Activated naive CD8-positive, alpha-beta T cell treated with anti-CD3 and anti-CD28 coated beads for 36 hours (primary cell): Measurements from ENCODE around the gene CCDC91. TPM values are rescaled to one million over a fixed set of nuclear protein-coding genes. Genes with fewer than 3 reads are reported as not detected.

ENCODE experiments used
- DNase-seq: peaks from one replicate; pipeline ENCODE4 v3.0.0; 2021
- H3K27ac Mint-ChIP-seq: one replicate; pipeline ENCODE4 v1.8.0; 2022; ENCODE audit warnings: mild to moderate bottlenecking, moderate library complexity, mixed read lengths
- H3K27me3 Mint-ChIP-seq: one replicate; pipeline ENCODE4 v1.8.0; 2022; ENCODE audit warnings: mild to moderate bottlenecking, mixed read lengths
- H3K36me3 Mint-ChIP-seq: one replicate; pipeline ENCODE4 v1.8.0; 2021; ENCODE audit warnings: mild to moderate bottlenecking, mixed read lengths
- H3K4me1 Mint-ChIP-seq: one replicate; pipeline ENCODE4 v1.8.0; 2021; ENCODE audit warnings: mixed read lengths
- H3K4me3 Mint-ChIP-seq: one replicate; pipeline ENCODE4 v1.8.0; 2022; ENCODE audit warnings: mild to moderate bottlenecking, moderate library complexity, mixed read lengths
- H3K9me3 Mint-ChIP-seq: one replicate; pipeline ENCODE4 v1.8.0; 2022; ENCODE audit warnings: mixed read lengths
- total RNA-seq, 2 experiments: library from RNA; stranded (reverse); gene quantifications; one replicate each; pipeline ENCODE4 v1.2.3, GENCODE V29; 2021

Gene CCDC91
- 10 to 100 TPM; 18.7 to 24.1 TPM for total RNA-seq

- DNase-seq, result peak; percentile 88
- no peaks in the 10 kb centered on the region for H3K27me3 Mint-ChIP-seq
- peaks cover 58% of the 10 kb centered on the region for H3K4me1 Mint-ChIP-seq
- peak within 1 kb of the TSS; percentile 94 for H3K4me3 Mint-ChIP-seq
- H3K27ac Mint-ChIP-seq, result peak within 1 kb of the TSS; percentile 98
- peaks cover 50% of the 10 kb centered on the region for H3K36me3 Mint-ChIP-seq
- H3K9me3 Mint-ChIP-seq, result peaks cover 17% of the 10 kb centered on the region
Observed at GRCh38 chr12:28190321-28191050, at the start of gene CCDC91. CCDC91 (plus strand) TSS chr12:28190456; CDS start chr12:28257216, 66,760 bp downstream.

- H3K4me1 Mint-ChIP-seq, result no peaks in the 10 kb centered on the region
- peaks cover 3% of the 10 kb centered on the region for H3K27me3 Mint-ChIP-seq
- no peaks in the 10 kb centered on the region for H3K9me3 Mint-ChIP-seq
- H3K36me3 Mint-ChIP-seq, result no peaks in the 10 kb centered on the region
- H3K27ac Mint-ChIP-seq, result no peak overlapping the region
- DNase-seq, result no peak
- H3K4me3 Mint-ChIP-seq, result no peak overlapping the region
Observed at GRCh38 chr12:28144059-28144458, 46.2 kb upstream of the CCDC91 start.

GRCh38 chr12:28144532-28144931 is 45.7 kb upstream of the CCDC91 start:
- DNase-seq, result no peak
- H3K27me3 Mint-ChIP-seq, result peaks cover 3% of the 10 kb centered on the region
- no peak overlapping the region for H3K27ac Mint-ChIP-seq
- no peaks in the 10 kb centered on the region for H3K36me3 Mint-ChIP-seq
- H3K4me3 Mint-ChIP-seq, result no peak overlapping the region
- no peaks in the 10 kb centered on the region for H3K4me1 Mint-ChIP-seq
- H3K9me3 Mint-ChIP-seq, result no peaks in the 10 kb centered on the region

- Mint-ChIP-seq H3K9me3 (no peaks in the 10 kb centered on the region), H3K27ac (no peak overlapping the region), H3K27me3 (peaks cover 3% of the 10 kb centered on the region), H3K36me3 (no peaks in the 10 kb centered on the region), H3K4me1 (no peaks in the 10 kb centered on the region), H3K4me3 (no peak overlapping the region)
- no peak for DNase-seq
Observed at GRCh38 chr12:28145216-28145615, 45.0 kb upstream of the CCDC91 start.

GRCh38 chr12:28149279-28149678 is 41.0 kb upstream of the CCDC91 start:
- H3K4me1 Mint-ChIP-seq, result no peaks in the 10 kb centered on the region

GRCh38 chr12:28156362-28156761 is 33.9 kb upstream of the CCDC91 start:
- H3K4me3 Mint-ChIP-seq, result no peak overlapping the region
- no peaks in the 10 kb centered on the region for H3K4me1 Mint-ChIP-seq
- peaks cover 2% of the 10 kb centered on the region for H3K36me3 Mint-ChIP-seq
- H3K9me3 Mint-ChIP-seq, result peaks cover 3% of the 10 kb centered on the region
- DNase-seq, result no peak
- H3K27me3 Mint-ChIP-seq, result no peaks in the 10 kb centered on the region
- no peak overlapping the region for H3K27ac Mint-ChIP-seq

More at GRCh38 chr12:28149279-28149678, 41.0 kb upstream of the CCDC91 start:
- H3K27ac Mint-ChIP-seq, result no peak overlapping the region
- H3K36me3 Mint-ChIP-seq, result peaks cover 1% of the 10 kb centered on the region
- no peak overlapping the region for H3K4me3 Mint-ChIP-seq
- no peaks in the 10 kb centered on the region for H3K27me3 Mint-ChIP-seq
- DNase-seq, result no peak
- H3K9me3 Mint-ChIP-seq, result peaks cover 6% of the 10 kb centered on the region

GRCh38 chr12:28156804-28157203 is 33.5 kb upstream of the CCDC91 start:
- Mint-ChIP-seq H3K27ac (no peak overlapping the region), H3K36me3 (peaks cover 2% of the 10 kb centered on the region), H3K9me3 (peaks cover 3% of the 10 kb centered on the region), H3K4me1 (no peaks in the 10 kb centered on the region), H3K4me3 (no peak overlapping the region), H3K27me3 (no peaks in the 10 kb centered on the region)
- no peak for DNase-seq

GRCh38 chr12:28158353-28158752 is 31.9 kb upstream of the CCDC91 start:
- H3K27me3 Mint-ChIP-seq, result no peaks in the 10 kb centered on the region

GRCh38 chr12:28159688-28160087 is 30.6 kb upstream of the CCDC91 start:
- Mint-ChIP-seq H3K4me3 (no peak overlapping the region), H3K27ac (no peak overlapping the region), H3K27me3 (no peaks in the 10 kb centered on the region), H3K36me3 (peaks cover 2% of the 10 kb centered on the region), H3K4me1 (no peaks in the 10 kb centered on the region), H3K9me3 (peaks cover 1% of the 10 kb centered on the region)
- no peak for DNase-seq

More at GRCh38 chr12:28158353-28158752, 31.9 kb upstream of the CCDC91 start:
- Mint-ChIP-seq H3K4me1 (no peaks in the 10 kb centered on the region), H3K27ac (no peak overlapping the region), H3K36me3 (peaks cover 2% of the 10 kb centered on the region), H3K9me3 (peaks cover 1% of the 10 kb centered on the region), H3K4me3 (no peak overlapping the region)
- DNase-seq, result no peak

- H3K4me1 Mint-ChIP-seq, result no peaks in the 10 kb centered on the region
- peaks cover 1% of the 10 kb centered on the region for H3K9me3 Mint-ChIP-seq
- no peak for DNase-seq
- H3K36me3 Mint-ChIP-seq, result peaks cover 2% of the 10 kb centered on the region
- H3K27ac Mint-ChIP-seq, result no peak overlapping the region
- H3K4me3 Mint-ChIP-seq, result no peak overlapping the region
- H3K27me3 Mint-ChIP-seq, result no peaks in the 10 kb centered on the region
Observed at GRCh38 chr12:28161697-28162096, 28.6 kb upstream of the CCDC91 start.

GRCh38 chr12:28162697-28163096 is 27.6 kb upstream of the CCDC91 start:
- Mint-ChIP-seq H3K4me3 (no peak overlapping the region), H3K9me3 (peaks cover 3% of the 10 kb centered on the region)

GRCh38 chr12:28164644-28165275 is 25.5 kb upstream of the CCDC91 start:
- no peaks in the 10 kb centered on the region for H3K4me1 Mint-ChIP-seq
- no peak overlapping the region for H3K4me3 Mint-ChIP-seq
- H3K36me3 Mint-ChIP-seq, result peaks cover 4% of the 10 kb centered on the region
- H3K9me3 Mint-ChIP-seq, result peaks cover 5% of the 10 kb centered on the region
- H3K27me3 Mint-ChIP-seq, result no peaks in the 10 kb centered on the region
- H3K27ac Mint-ChIP-seq, result no peak overlapping the region
- no peak for DNase-seq

More at GRCh38 chr12:28162697-28163096, 27.6 kb upstream of the CCDC91 start:
- Mint-ChIP-seq H3K27ac (no peak overlapping the region), H3K36me3 (peaks cover 2% of the 10 kb centered on the region), H3K4me1 (no peaks in the 10 kb centered on the region), H3K27me3 (no peaks in the 10 kb centered on the region)
- DNase-seq, result no peak

- peaks cover 6% of the 10 kb centered on the region for H3K9me3 Mint-ChIP-seq
- H3K4me3 Mint-ChIP-seq, result no peak overlapping the region
- DNase-seq, result no peak
- H3K4me1 Mint-ChIP-seq, result peaks cover 6% of the 10 kb centered on the region
- H3K36me3 Mint-ChIP-seq, result peaks cover 4% of the 10 kb centered on the region
- no peaks in the 10 kb centered on the region for H3K27me3 Mint-ChIP-seq
- no peak overlapping the region for H3K27ac Mint-ChIP-seq
Observed at GRCh38 chr12:28167981-28168485, 22.2 kb upstream of the CCDC91 start.

- peaks cover 6% of the 10 kb centered on the region for H3K9me3 Mint-ChIP-seq
- no peak overlapping the region for H3K27ac Mint-ChIP-seq
- no peak for DNase-seq
- H3K4me3 Mint-ChIP-seq, result no peak overlapping the region
- H3K27me3 Mint-ChIP-seq, result no peaks in the 10 kb centered on the region
- peaks cover 6% of the 10 kb centered on the region for H3K4me1 Mint-ChIP-seq
- peaks cover 5% of the 10 kb centered on the region for H3K36me3 Mint-ChIP-seq
Observed at GRCh38 chr12:28171356-28172060, 18.7 kb upstream of the CCDC91 start.

GRCh38 chr12:28172434-28173030 is 17.7 kb upstream of the CCDC91 start:
- no peak overlapping the region for H3K4me3 Mint-ChIP-seq
- H3K36me3 Mint-ChIP-seq, result peaks cover 5% of the 10 kb centered on the region
- no peak overlapping the region for H3K27ac Mint-ChIP-seq
- peaks cover 6% of the 10 kb centered on the region for H3K9me3 Mint-ChIP-seq
- no peak for DNase-seq
- H3K27me3 Mint-ChIP-seq, result no peaks in the 10 kb centered on the region
- H3K4me1 Mint-ChIP-seq, result peaks cover 6% of the 10 kb centered on the region
